ENCODE results near the gene TTC28. TPM values are rescaled to one million over a fixed set of nuclear protein-coding genes. Genes with fewer than 3 reads are reported as not detected.
"Not testable (repeated sequence)": the region's sequence is repeated elsewhere in the genome, so short reads cannot be mapped to it uniquely, and the experiment has no call there.

The TTC28 gene
- polyA plus RNA-seq, 4 donors, result 28.9 to 32.9 (median 31.0) TPM

GRCh38 chr22:28246397-28246796, 433.2 kb downstream of the TTC28 start:
- DNase-seq (ENCODE audit: low read depth in 4 of 4, low spot score in 3 of 4), result no peak

GRCh38 chr22:28245579-28246224, 433.9 kb downstream of the TTC28 start:
- DNase-seq (ENCODE audit: low read depth in 4 of 4, low spot score in 3 of 4), result no peak

- DNase-seq (ENCODE audit: low read depth in 4 of 4, low spot score in 3 of 4), result no peak
Observed at GRCh38 chr22:28244757-28245156, 434.9 kb downstream of the TTC28 start.

GRCh38 chr22:28243539-28243938, 436.1 kb downstream of the TTC28 start:
- peak in 1 of 4 donors; percentile 12 for DNase-seq (ENCODE audit: low read depth in 4 of 4, low spot score in 3 of 4)

- no peak for DNase-seq (ENCODE audit: low read depth in 4 of 4, low spot score in 3 of 4)
Observed at GRCh38 chr22:28241656-28242290, 437.9 kb downstream of the TTC28 start.

- no peak for DNase-seq (ENCODE audit: low read depth in 4 of 4, low spot score in 3 of 4)
Observed at GRCh38 chr22:28239941-28240340, 439.7 kb downstream of the TTC28 start.

- no peak for DNase-seq (ENCODE audit: low read depth in 4 of 4, low spot score in 3 of 4)
Observed at GRCh38 chr22:28237783-28238182, 441.9 kb downstream of the TTC28 start.

- DNase-seq (ENCODE audit: low read depth in 4 of 4, low spot score in 3 of 4), result no peak
Observed at GRCh38 chr22:28237112-28237511, 442.5 kb downstream of the TTC28 start.

- no peak for DNase-seq (ENCODE audit: low read depth in 4 of 4, low spot score in 3 of 4)
Observed at GRCh38 chr22:28232204-28232603, 447.4 kb downstream of the TTC28 start.

GRCh38 chr22:28231441-28231840, 448.2 kb downstream of the TTC28 start:
- peak in 3 of 4 donors; percentile 22 to 52 (median 44) for DNase-seq (ENCODE audit: low read depth in 4 of 4, low spot score in 3 of 4)

GRCh38 chr22:28230671-28231070, 449.0 kb downstream of the TTC28 start:
- DNase-seq (ENCODE audit: low read depth in 4 of 4, low spot score in 3 of 4), result no peak

- DNase-seq (ENCODE audit: low read depth in 4 of 4, low spot score in 3 of 4), result no peak
Observed at GRCh38 chr22:28229566-28230485, 449.8 kb downstream of the TTC28 start.

GRCh38 chr22:28223826-28224225, 455.8 kb downstream of the TTC28 start:
- no peak for DNase-seq (ENCODE audit: low read depth in 4 of 4, low spot score in 3 of 4)

GRCh38 chr22:28222976-28223745, 456.5 kb downstream of the TTC28 start:
- no peak for DNase-seq (ENCODE audit: low read depth in 4 of 4, low spot score in 3 of 4)

GRCh38 chr22:28222571-28222970, 457.1 kb downstream of the TTC28 start:
- DNase-seq (ENCODE audit: low read depth in 4 of 4, low spot score in 3 of 4), result no peak

GRCh38 chr22:28222052-28222451, 457.6 kb downstream of the TTC28 start:
- DNase-seq (ENCODE audit: low read depth in 4 of 4, low spot score in 3 of 4), result no peak

- no peak for DNase-seq (ENCODE audit: low read depth in 4 of 4, low spot score in 3 of 4)
Observed at GRCh38 chr22:28220626-28221363, 458.8 kb downstream of the TTC28 start.

GRCh38 chr22:28217277-28217676, 462.4 kb downstream of the TTC28 start:
- no peak for DNase-seq (ENCODE audit: low read depth in 4 of 4, low spot score in 3 of 4)

GRCh38 chr22:28214750-28215149, 464.9 kb downstream of the TTC28 start:
- not testable (repeated sequence) for DNase-seq (ENCODE audit: low read depth in 4 of 4, low spot score in 3 of 4)

GRCh38 chr22:28209457-28209856, 470.2 kb downstream of the TTC28 start:
- not testable (repeated sequence) for DNase-seq (ENCODE audit: low read depth in 4 of 4, low spot score in 3 of 4)

Measured in right renal pelvis (tissue), 4 donors.